Femur (tissue), 1 donor: ENCODE measurements around the gene PI4K2B.
"Not testable (repeated sequence)": the region's sequence is repeated elsewhere in the genome, so short reads cannot be mapped to it uniquely, and the experiment has no call there.

Experiments
- DNase-seq: peaks from one replicate; pipeline ENCODE4 v3.0.0-alpha.2; 2017

The PI4K2B gene

GRCh38 chr4:25245181-25245580 lies 11.3 kb downstream of the PI4K2B start:
- DNase-seq: no peak

- DNase-seq: no peak
Measured at GRCh38 chr4:25246680-25247611, 13.1 kb downstream of the PI4K2B start.

GRCh38 chr4:25248875-25249274 lies 15.0 kb downstream of the PI4K2B start:
- not testable (repeated sequence) for DNase-seq

- not testable (repeated sequence) for DNase-seq
Measured at GRCh38 chr4:25249494-25249893, 15.7 kb downstream of the PI4K2B start.

DNA sequence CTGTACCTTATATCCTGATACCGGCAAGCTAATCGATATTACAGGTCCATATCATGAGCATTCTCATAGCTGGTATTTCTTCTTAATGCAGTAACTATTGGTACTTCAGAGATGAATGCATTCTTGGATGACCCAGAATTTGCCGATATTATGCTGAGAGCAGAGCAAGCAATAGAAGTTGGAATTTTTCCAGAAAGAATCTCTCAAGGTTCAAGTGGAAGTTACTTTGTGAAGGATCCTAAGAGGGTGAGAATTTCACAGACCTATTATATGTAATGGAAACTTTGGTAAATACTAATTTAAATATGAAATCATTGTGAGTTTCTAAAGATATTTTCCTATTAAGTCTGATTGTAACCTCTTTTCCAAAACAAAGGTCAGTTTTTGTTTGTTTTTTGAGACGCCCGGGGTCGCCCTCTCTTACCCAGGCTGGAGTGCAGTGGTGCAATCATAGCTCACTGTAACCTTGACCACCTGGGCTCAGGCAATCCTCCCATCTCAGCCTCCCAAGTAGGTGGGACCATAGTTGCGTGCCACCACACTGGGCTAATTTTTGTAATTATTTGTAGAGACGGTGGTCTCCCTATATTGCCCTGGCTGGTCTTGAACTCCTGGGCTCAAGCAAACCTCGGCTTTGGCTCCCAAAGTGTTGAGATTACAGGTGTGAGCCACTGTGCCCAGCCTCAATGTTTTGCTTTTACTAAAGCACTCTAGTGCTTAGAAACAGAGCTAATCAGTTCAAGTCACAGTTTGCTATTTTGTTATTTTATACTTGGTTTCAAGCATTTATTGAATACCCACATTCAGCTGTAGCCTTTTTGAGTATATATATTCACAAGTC lies 18.6 kb downstream of the PI4K2B start:
- DNase-seq: no peak

- DNase-seq: no peak
Measured at GRCh38 chr4:25253071-25253445, 19.2 kb downstream of the PI4K2B start.

DNA sequence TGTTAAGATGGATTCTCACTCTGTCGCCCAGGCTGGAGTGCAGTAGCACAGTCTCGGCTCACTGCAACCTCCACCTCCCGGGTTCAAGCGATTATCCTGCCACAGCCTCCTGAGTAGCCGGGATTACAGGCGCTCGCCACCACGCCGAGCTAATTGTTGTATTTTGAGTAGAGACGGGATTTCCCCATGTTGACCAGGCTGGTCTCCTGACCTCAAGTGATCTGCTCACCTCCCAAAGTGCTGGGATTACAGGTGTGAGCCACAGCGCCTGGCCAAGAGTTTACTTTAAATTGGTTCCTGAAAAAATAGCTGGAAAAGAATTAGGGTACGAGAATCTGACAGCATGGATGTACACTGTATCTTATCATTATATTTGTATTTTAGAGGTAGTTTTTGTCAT lies 20.0 kb downstream of the PI4K2B start:
- not testable (repeated sequence) for DNase-seq

DNA sequence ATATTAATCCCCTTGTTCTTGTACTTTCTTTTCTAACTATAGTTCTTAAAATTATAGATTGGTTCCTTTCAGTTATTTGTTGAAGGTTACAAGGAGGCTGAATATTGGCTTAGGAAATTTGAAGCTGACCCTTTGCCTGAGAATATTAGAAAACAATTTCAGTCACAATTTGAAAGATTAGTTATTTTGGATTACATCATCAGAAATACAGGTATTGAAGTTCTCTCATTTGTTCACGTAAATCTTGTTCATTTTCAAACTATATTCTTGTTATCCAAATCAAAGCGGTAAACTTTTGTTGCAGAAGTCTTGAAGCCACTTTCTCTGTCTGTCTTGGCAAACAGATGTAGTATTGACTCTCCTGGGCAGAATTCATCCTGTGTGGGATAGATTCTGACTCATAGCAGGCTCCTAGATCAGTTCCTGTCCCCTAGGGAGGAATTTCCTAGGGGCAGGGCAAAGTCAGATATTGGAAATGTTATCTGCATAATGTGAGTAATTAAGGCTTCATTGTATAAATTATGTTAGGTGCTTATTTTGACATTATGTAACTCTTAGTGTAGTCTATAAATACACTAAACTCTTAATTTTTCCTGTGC lies 25.2 kb downstream of the PI4K2B start:
- no peak for DNase-seq

DNA sequence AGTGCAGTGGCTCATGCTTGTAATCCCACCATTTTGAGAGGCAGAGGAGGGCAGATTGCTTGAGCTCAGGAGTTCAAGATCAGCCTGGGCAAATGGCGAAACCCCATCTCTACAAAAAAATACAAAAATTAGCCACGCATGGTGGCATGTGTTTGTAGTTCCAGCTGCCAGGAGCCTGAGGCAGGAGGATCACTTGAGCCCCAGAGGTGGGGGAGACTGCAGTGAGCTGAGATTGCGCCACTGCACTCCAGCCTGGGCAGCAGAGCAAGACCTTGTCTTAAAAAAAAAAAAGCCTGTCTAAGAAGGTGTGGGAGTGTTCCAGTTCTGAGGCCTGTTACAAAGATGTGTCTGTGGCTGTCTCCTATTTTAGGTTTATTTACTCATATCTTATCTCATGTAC lies 38.0 kb downstream of the PI4K2B start:
- DNase-seq: no peak

DNA sequence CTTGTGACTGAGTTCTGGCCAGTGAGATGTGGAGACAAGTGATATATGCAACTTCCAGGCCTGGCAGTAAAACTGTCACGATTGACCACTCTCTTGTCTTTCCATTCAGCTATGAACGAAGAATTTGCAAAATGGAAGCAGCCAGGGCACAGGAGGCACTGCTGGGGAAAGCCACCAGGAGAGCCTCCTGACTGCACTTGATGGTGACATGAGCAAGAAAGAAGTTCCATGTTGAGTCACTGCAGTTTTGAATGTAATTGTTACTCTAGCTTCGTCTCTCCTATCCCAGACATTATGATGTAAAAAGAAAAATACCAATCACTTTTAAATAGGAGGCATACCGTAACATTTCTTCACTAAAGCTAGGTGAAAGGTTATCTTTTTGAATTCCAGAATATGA lies 46.4 kb downstream of the PI4K2B start:
- DNase-seq: no peak

DNA sequence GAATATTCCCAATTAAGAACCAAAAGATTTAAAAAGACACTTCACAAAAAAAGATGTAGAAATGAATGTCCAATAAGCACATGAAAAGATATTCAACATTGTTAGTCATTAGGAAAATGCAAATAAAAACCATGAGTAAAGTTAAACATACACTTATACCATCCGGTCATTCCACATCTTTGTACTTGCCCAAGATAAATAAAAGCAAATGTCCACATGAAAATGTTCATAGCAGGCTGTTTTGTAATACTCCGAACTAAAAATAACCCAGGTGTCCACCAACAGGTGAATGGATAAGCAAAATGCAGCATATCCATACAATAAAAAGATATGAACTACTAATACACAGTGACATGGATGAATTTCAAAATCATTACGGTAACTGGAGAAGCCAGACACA lies 50.1 kb downstream of the PI4K2B start:
- DNase-seq: no peak

DNA sequence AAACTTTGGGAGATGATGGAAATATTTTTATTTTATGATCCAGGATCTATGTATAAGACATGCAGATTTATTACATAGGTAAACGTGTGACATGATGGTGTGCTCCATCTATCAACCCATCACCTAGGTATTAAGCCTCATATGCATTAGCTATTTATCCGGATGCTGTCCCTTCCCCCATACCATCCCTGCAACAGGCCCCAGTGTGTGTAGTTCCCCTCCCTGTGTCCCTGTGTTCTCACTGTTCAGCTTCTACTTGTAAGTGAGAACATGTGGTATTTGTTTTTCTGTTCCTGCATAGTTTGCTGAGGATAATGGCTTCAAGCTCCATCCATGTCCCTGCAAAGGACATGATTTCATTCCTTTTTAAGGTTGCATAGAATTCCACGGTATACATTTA lies 50.6 kb downstream of the PI4K2B start:
- no peak for DNase-seq

- DNase-seq: no peak
Measured at GRCh38 chr4:25290490-25291067, 56.7 kb downstream of the PI4K2B start.

GRCh38 chr4:25291158-25291733 lies 57.4 kb downstream of the PI4K2B start:
- no peak for DNase-seq

- no peak for DNase-seq
Measured at GRCh38 chr4:25297528-25298242, 63.9 kb downstream of the PI4K2B start.

- DNase-seq: no peak
Measured at GRCh38 chr4:25299476-25300203, 65.8 kb downstream of the PI4K2B start.

GRCh38 chr4:25301471-25301870 lies 67.6 kb downstream of the PI4K2B start:
- DNase-seq: no peak

DNA sequence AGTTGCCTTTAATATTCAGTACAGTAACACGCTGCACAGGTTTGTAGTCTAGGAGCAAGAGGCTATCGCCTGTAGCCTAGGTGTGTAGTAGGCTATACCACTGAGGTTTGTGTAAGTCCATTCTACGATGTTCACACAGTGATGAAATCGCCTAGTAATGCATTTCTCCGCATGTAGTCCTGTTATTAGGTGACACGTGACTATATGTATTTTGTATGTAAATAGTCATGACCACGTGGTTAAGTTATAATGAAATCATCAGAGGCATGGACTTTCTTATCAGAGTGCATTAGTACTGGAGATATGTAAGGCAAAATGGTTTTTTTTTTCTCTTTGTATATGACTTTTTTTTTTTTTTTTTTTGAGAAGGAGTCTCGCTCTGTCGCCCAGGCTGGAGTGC lies 68.8 kb downstream of the PI4K2B start:
- DNase-seq: no peak

GRCh38 chr4:25303578-25303977 lies 69.7 kb downstream of the PI4K2B start:
- no peak for DNase-seq

DNA sequence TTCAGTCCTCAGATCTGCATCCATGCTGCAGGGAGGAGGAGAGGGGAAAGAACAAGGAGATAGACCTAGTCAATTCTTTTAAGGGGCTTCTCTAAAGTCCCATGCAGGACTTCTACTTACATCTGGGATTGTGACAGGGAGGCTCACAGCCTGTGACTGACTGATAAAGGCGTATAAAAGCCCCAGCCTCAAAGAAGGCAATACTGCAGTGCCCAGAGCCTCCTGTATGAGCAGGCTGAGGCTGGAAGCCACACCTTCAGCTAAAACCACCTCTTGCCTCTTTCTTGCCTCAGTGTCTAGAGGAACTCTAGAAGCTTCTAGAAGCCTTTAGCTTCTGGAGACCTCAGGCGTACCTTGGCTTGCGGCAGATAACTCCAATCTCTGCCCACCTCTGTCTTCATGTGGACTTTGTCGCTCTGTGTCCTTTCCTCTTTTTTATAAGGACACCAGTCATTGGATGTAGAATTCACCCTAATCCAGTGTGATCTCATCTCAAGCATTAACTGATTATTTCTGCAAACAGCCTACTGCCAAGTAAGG lies 72.8 kb downstream of the PI4K2B start:
- DNase-seq: no peak

GRCh38 chr4:25307596-25307995 lies 73.8 kb downstream of the PI4K2B start:
- DNase-seq: no peak
